ENCODE data around the gene PARD3.

- TF ChIP-seq, protein P1, sequence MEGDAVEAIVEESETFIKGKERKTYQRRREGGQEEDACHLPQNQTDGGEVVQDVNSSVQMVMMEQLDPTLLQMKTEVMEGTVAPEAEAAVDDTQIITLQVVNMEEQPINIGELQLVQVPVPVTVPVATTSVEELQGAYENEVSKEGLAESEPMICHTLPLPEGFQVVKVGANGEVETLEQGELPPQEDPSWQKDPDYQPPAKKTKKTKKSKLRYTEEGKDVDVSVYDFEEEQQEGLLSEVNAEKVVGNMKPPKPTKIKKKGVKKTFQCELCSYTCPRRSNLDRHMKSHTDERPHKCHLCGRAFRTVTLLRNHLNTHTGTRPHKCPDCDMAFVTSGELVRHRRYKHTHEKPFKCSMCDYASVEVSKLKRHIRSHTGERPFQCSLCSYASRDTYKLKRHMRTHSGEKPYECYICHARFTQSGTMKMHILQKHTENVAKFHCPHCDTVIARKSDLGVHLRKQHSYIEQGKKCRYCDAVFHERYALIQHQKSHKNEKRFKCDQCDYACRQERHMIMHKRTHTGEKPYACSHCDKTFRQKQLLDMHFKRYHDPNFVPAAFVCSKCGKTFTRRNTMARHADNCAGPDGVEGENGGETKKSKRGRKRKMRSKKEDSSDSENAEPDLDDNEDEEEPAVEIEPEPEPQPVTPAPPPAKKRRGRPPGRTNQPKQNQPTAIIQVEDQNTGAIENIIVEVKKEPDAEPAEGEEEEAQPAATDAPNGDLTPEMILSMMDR (IDR thresholded peaks at IDR 0.05; ENCODE audit: insufficient read depth, low read depth, low read length): no peak
- no peak for TF ChIP-seq EZH2 (IDR thresholded peaks at IDR 0.05; ENCODE audit: insufficient read depth, low read length)
Measured at GRCh38 chr10:34612446-34612845, 202.7 kb downstream of the PARD3 start.

Measured in astrocyte (in vitro differentiated cells and primary cell).